GM23338 (cell line): ENCODE data around the gene CACNG1. TPM values are rescaled to one million over a fixed set of nuclear protein-coding genes. Genes with fewer than 3 reads are reported as not detected.

Experiments
- ATAC-seq: fragments of 200-7000 bp; cut with Tn5 transposase; 3 replicates; pipeline ENCODE4 v1.9.1; 2020
- DNase-seq: peaks from one replicate; pipeline ENCODE4 v3.0.0-alpha.2; 2015; ENCODE audit warnings: low spot score
- H2AFZ ChIP-seq: fragments of 200-600 bp; sonication (generic); 2 replicates; pipeline ENCODE4 v1.8.0; 2016; ENCODE audit warnings: antibody characterized with exemption, mild to moderate bottlenecking, moderate library complexity
- H3F3A ChIP-seq: fragments of 200-600 bp; sonication (generic); replicated peaks from 2 replicates; pipeline ENCODE4 v1.8.0; 2017; ENCODE audit warnings: antibody characterized with exemption, mixed run types, low read depth
- H3K27ac ChIP-seq: fragments of 200-600 bp; sonication (generic); 2 replicates; pipeline ENCODE4 v1.6.1; 2016; ENCODE audit warnings: low read depth
- H3K27me3 ChIP-seq: fragments of 200-600 bp; sonication (generic); 2 replicates; pipeline ENCODE4 v1.8.0; 2016; ENCODE audit warnings: mild to moderate bottlenecking, mixed run types, moderate library complexity; ENCODE audit not compliant: insufficient read depth
- H3K36me3 ChIP-seq: fragments of 200-600 bp; sonication (generic); 2 replicates; pipeline ENCODE4 v1.8.0; 2016; ENCODE audit warnings: mild to moderate bottlenecking; ENCODE audit not compliant: insufficient read depth
- H3K4me1 ChIP-seq: fragments of 200-600 bp; sonication (generic); 2 replicates; pipeline ENCODE4 v1.8.0; 2016; ENCODE audit warnings: mild to moderate bottlenecking, moderate library complexity; ENCODE audit not compliant: insufficient read depth
- H3K4me2 ChIP-seq: fragments of 200-600 bp; sonication (generic); 2 replicates; pipeline ENCODE4 v1.7.1; 2017; ENCODE audit warnings: mixed run types
- H3K4me3 ChIP-seq: fragments of 200-600 bp; sonication (generic); 2 replicates; pipeline ENCODE4 v1.6.1; 2016; ENCODE audit warnings: mixed run types
- H3K79me2 ChIP-seq: fragments of 200-600 bp; sonication (generic); replicated peaks from 2 replicates; pipeline ENCODE4 v1.8.0; 2017; ENCODE audit warnings: mild to moderate bottlenecking; ENCODE audit not compliant: insufficient read depth
- H3K9me2 ChIP-seq: fragments of 200-600 bp; sonication (generic); 2 replicates; pipeline ENCODE4 v1.8.0; 2017; ENCODE audit not compliant: insufficient read depth
- H4K20me1 ChIP-seq: fragments of 200-600 bp; sonication (generic); replicated peaks from 2 replicates; pipeline ENCODE4 v1.8.0; 2017; ENCODE audit warnings: mild to moderate bottlenecking; ENCODE audit not compliant: insufficient read depth
- H3K27ac Mint-ChIP-seq: 2 replicates; pipeline ENCODE4 v1.8.0; 2020; ENCODE audit warnings: inconsistent platforms, mild to moderate bottlenecking, moderate library complexity, mixed read lengths
- H3K27me3 Mint-ChIP-seq: 3 replicates; pipeline ENCODE4 v1.8.0; 2022; ENCODE audit warnings: low read depth, mild to moderate bottlenecking, moderate library complexity, mixed read lengths, inconsistent platforms; ENCODE audit not compliant: insufficient read depth, poor library complexity
- H3K36me3 Mint-ChIP-seq: 3 replicates; pipeline ENCODE4 v1.8.0; 2021; ENCODE audit warnings: low read depth, mild to moderate bottlenecking, inconsistent platforms, moderate library complexity, mixed read lengths
- H3K4me1 Mint-ChIP-seq: 3 replicates; pipeline ENCODE4 v1.8.0; 2020; ENCODE audit warnings: mild to moderate bottlenecking, inconsistent platforms, mixed read lengths
- H3K4me3 Mint-ChIP-seq: 3 replicates; pipeline ENCODE4 v1.8.0; 2021; ENCODE audit warnings: moderate library complexity, mild to moderate bottlenecking, inconsistent platforms, mixed read lengths
- H3K9me3 Mint-ChIP-seq: 3 replicates; pipeline ENCODE4 v1.8.0; 2020; ENCODE audit warnings: moderate library complexity, mild to moderate bottlenecking, inconsistent platforms, mixed read lengths
- ETS1 ChIP-seq: IDR thresholded peaks from 2 replicates; pipeline ENCODE4 v1.6.1; 2016; ENCODE audit warnings: antibody characterized with exemption
- EZH2phosphoT487 ChIP-seq: fragments of 200-600 bp; sonication (generic); IDR thresholded peaks from one replicate; pipeline ENCODE4 v1.8.1; 2018; ENCODE audit warnings: antibody characterized with exemption; ENCODE audit not compliant: unreplicated experiment
- JUNB ChIP-seq: IDR thresholded peaks from one replicate; pipeline ENCODE4 v1.6.1; 2016; ENCODE audit warnings: antibody characterized with exemption; ENCODE audit not compliant: unreplicated experiment
- POLR2AphosphoS5 ChIP-seq: IDR thresholded peaks from 2 replicates; pipeline ENCODE4 v1.6.1; 2016; ENCODE audit warnings: antibody characterized with exemption, low read depth
- REST ChIP-seq: IDR thresholded peaks from one replicate; pipeline ENCODE4 v1.6.1; 2018; ENCODE audit warnings: antibody characterized with exemption; ENCODE audit not compliant: unreplicated experiment
- ZNF462 ChIP-seq: fragments of 250-450 bp; sonication (Bioruptor Pico); IDR thresholded peaks from 2 replicates; pipeline ENCODE4 v1.5.0; 2020; ENCODE audit warnings: mild to moderate bottlenecking, moderate library complexity
- polyA plus RNA-seq: library from polyadenylated mRNA; unstranded; fragments of >200 nt; fragmentation: Nextera tagmentation; extraction: Ambion mirVana; gene quantifications from 2 replicates; pipeline ENCODE4 v1.2.1, GENCODE V29; 2016
- total RNA-seq: library from RNA; depleted of rRNA; stranded (reverse); fragments of >200 nt; shearing (Covaris generic); gene quantifications from 2 replicates; pipeline ENCODE4 v1.2.3, GENCODE V29; 2014

Gene CACNG1
- total and polyA plus RNA-seq, 2 experiments from 2014 or later, result not detected

GRCh38 chr17:67032985-67033384 is 11.4 kb upstream of the CACNG1 start:
- Histone ChIP-seq H4K20me1 (no peaks in the 10 kb centered on the region), H3K36me3 (no peaks in the 10 kb centered on the region), H3K27ac (no peak overlapping the region), H3F3A (no peaks in the 10 kb centered on the region), H3K4me2 (no peak overlapping the region), H3K4me1 (no peaks in the 10 kb centered on the region), H3K79me2 (no peaks in the 10 kb centered on the region), H3K4me3 (no peak overlapping the region), H3K9me2 (peaks cover 7% of the 10 kb centered on the region; the same call in 1 of the 2 replicates), H2AFZ (no peak overlapping the region), H3K27me3 (no peaks in the 10 kb centered on the region)
- DNase-seq (no peak), ATAC-seq (no peak)
- Mint-ChIP-seq H3K27me3 (peaks cover 2% of the 10 kb centered on the region), H3K4me3 (no peak overlapping the region), H3K27ac (no peak overlapping the region), H3K36me3 (no peaks in the 10 kb centered on the region; the same call in 2 of the 3 replicates), H3K4me1 (no peaks in the 10 kb centered on the region), H3K9me3 (no peaks in the 10 kb centered on the region; the same call in 2 of the 3 replicates)
- TF ChIP-seq ZNF462 (no peak), ETS1 (no peak), REST (no peak), EZH2phosphoT487 (no peak), JUNB (no peak), POLR2AphosphoS5 (no peak)
